Activated CD4-positive, alpha-beta T cell treated with anti-CD3 and anti-CD28 coated beads for 36 hours (primary cell): ENCODE results near the gene OXTR. TPM values are rescaled to one million over a fixed set of nuclear protein-coding genes. Genes with fewer than 3 reads are reported as not detected.
A peak's percentile ranks its signal among the peaks of the same experiment; 100 is the strongest.

ENCODE experiments used
- ATAC-seq: fragments of 200-7000 bp; cut with Tn5 transposase; one replicate; pipeline ENCODE4 v1.10.0; 2021; ENCODE audit warnings: mild to moderate bottlenecking, moderate library complexity
- CTCF ChIA-PET: fragments of 350-600 bp; sonication (Branson Sonifier 250); formaldehyde crosslinking; loops from one replicate; lab custom pipeline; 2021; ENCODE audit warnings: antibody characterized with exemption; lab: Charles Lee
- POLR2A ChIA-PET: fragments of 350-600 bp; sonication (Branson Sonifier 250); formaldehyde crosslinking; loops from one replicate; lab custom pipeline; 2021; ENCODE audit warnings: antibody characterized with exemption, inconsistent platforms; lab: Charles Lee
- DNase-seq: peaks from one replicate; pipeline ENCODE4 v3.0.0-alpha.2; 2020
- H3K27ac Mint-ChIP-seq: one replicate; pipeline ENCODE4 v1.8.0; 2021; ENCODE audit warnings: mixed read lengths
- H3K27me3 Mint-ChIP-seq: one replicate; pipeline ENCODE4 v1.8.0; 2021; ENCODE audit warnings: mixed read lengths
- H3K36me3 Mint-ChIP-seq: one replicate; pipeline ENCODE4 v1.8.0; 2021; ENCODE audit warnings: low read depth, mixed read lengths
- H3K4me1 Mint-ChIP-seq: one replicate; pipeline ENCODE4 v1.8.0; 2021; ENCODE audit warnings: mixed read lengths
- H3K4me3 Mint-ChIP-seq: one replicate; pipeline ENCODE4 v1.8.0; 2021; ENCODE audit warnings: mild to moderate bottlenecking, moderate library complexity, mixed read lengths
- H3K9me3 Mint-ChIP-seq: one replicate; pipeline ENCODE4 v1.8.0; 2021; ENCODE audit warnings: low read depth, mixed read lengths
- intact Hi-C, 2 experiments: fragments of 100-400 bp; cut with DNase I in 1 of 2; cut with micrococcal nuclease in 1 of 2; formaldehyde crosslinking; loops; one replicate each; pipeline versions ENCODE4 v1.14.2 to v1.15.1; 2022 to 2024; cut with DNase I, micrococcal nuclease
- total RNA-seq, 2 experiments: library from RNA; stranded (reverse); gene quantifications; one replicate each; pipeline ENCODE4 v1.2.3, GENCODE V29; 2021

Gene OXTR
- total RNA-seq, 2 experiments from 2014 or later = 0.70 to 0.91 TPM

DNA sequence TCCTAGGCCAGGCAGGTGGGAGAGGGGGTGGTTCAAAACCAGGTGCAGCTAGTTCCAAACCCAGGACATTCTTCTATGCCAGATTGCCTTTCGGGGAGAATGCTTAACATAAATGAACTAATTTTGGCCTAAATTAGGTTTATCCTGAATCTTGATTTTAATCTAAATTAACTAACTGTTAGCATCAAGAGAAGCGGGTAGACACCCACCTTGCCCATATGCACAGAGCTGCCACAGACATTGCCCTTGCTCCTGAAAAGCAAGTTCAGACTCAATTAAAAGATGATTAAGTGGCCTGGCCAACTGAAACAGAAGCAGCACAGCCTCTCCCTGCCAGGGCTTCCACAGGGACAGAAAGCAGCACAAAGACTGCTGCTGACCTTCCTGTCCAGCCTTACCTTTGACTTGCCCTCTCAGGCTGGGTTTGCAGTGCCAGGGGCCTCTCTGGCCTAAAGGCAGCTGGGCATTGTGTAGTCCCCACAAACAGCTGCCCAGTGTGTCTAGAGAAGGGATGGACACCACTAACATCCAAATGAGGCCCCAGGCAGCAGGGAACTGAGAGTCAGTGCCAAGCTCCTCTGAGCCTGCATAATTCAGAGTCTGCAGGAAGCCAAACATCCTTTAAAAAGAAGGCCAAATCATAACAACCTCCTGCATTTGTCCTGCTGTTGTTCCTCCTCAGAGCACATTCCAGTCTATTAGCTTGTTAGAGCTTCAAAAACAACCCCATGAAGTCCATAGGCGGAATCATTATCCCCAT is 15.4 kb upstream of the OXTR start:
- intact Hi-C loops = no loop called here
- H3K27me3 Mint-ChIP-seq = no peaks in the 10 kb centered on the region
- ATAC-seq (no peak), DNase-seq (no peak)
- ChIA-PET POLR2A (no interaction called here), CTCF (interaction anchor here (0.7 to 1.1 kb wide), 2 partner anchors 11 to 1057 kb away, joined by 3 read pairs; no protein-coding TSS in a partner anchor)
- H3K4me3 Mint-ChIP-seq = no peak overlapping the region
- H3K36me3 Mint-ChIP-seq = no peaks in the 10 kb centered on the region
- peaks cover 8% of the 10 kb centered on the region for H3K9me3 Mint-ChIP-seq
- H3K27ac Mint-ChIP-seq = no peak overlapping the region
- H3K4me1 Mint-ChIP-seq = no peaks in the 10 kb centered on the region

DNA sequence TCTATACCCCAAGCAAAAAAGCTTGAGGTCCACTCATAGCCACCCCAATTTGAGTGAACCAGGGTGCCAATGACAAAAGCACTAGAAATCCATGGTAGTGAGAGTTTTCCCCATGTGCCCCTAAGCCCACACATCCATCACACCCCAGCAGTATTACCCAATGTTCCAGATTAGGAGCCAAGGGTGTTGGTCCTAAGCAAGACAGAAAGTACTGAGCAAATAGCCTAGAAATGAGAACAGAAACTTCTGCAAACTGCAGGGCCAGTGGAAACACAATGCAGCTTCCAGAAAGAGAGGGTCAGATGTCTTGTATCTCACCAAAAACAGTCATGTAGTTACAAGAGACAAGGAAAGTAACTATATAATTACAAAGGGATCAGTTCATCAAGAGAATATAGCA is 10.9 kb upstream of the OXTR start:
- Mint-ChIP-seq H3K36me3 (no peaks in the 10 kb centered on the region), H3K4me3 (no peak overlapping the region), H3K27ac (no peak overlapping the region), H3K9me3 (no peaks in the 10 kb centered on the region), H3K27me3 (peaks cover 11% of the 10 kb centered on the region), H3K4me1 (no peaks in the 10 kb centered on the region)
- ChIA-PET POLR2A (no interaction called here), CTCF (interaction anchor here (1.3 to 2.1 kb wide), 2 partner anchors 11 to 18 kb away, joined by 3 to 12 read pairs; partner anchors contain the start of gene OXTR)
- DNase-seq (no peak), ATAC-seq (no peak)
- intact Hi-C loops = no loop called here

DNA sequence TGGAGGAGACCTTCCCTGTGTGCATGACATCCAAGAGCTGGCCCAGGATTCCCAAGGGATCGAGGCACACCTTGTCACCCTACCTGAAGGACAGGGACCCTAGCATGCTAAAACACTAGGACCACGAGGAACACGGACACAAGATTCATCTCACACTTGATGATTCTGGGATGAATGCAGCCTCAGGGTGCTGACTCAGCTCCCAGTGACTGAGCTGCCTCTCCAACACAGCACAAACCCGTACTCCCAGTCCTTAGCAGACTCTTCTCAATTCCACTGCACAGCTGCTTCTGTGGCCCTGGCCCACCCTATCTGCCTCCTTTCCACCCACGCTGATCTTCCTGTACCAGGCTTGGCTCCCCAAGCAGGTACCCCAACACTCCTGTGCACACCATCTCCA is 9.1 kb upstream of the OXTR start:
- intact Hi-C loops = no loop called here
- ATAC-seq = no peak
- Mint-ChIP-seq H3K27me3 (peaks cover 12% of the 10 kb centered on the region), H3K27ac (no peak overlapping the region), H3K4me3 (no peak overlapping the region), H3K4me1 (no peaks in the 10 kb centered on the region), H3K9me3 (no peaks in the 10 kb centered on the region), H3K36me3 (no peaks in the 10 kb centered on the region)
- no peak for DNase-seq
- ChIA-PET POLR2A (no interaction called here), CTCF (interaction anchor here (0.6 to 1.4 kb wide), 2 partner anchors 9 to 77 kb away, joined by 5 to 6 read pairs; partner anchors contain the start of gene OXTR)

DNA sequence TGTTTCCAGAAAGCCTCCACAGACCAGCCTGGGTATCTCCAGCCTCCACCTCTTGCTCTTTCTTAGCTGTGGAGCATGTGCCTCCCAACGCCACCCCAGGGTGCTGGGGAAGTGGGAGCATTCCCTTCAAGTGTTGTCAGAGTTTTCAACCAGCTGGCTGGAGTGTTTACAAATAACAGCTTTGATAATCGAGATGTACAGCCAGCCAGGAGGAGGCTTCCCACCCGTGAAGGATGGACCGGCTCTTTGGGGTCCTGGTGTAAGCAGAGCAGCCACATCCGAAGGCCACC is 8.5 kb upstream of the OXTR start:
- DNase-seq = no peak

DNA sequence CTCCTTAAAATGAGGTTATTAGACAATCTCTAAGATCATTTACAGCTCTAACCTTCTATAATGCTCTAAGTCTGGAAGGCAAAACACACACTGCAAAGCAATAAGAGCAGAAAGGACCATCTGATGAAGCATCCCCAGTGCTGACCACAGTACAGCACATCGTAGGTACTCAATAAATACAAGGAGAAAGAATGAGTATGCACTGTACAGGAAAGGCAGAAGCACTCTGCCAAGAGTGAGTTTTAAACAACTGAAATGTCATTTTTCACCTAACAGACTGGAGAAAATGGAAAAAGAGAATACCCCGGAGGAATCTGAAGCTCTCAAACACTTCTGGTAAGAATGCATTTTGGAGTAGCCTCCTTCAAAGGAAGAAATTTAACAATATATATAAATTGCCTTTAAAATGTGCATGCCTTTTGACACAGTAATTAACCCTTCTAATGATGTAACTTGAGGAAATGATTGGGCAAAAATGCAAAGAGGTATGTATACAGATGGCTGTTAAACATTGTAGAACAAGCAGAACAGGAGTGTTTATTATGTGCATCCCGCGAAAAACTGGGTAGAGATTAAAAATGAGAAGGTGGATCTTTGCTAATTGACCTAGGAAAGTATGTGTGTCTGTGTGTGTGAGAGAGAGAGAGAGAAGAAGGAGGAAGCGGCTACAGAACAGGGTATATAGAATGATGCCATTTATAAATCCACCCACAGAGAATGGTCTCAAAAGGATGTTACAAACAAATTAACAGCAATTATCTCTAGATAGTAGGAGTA is 8.0 kb upstream of the OXTR start:
- Mint-ChIP-seq H3K36me3 (no peaks in the 10 kb centered on the region), H3K27ac (no peak overlapping the region), H3K27me3 (peaks cover 13% of the 10 kb centered on the region), H3K4me1 (no peaks in the 10 kb centered on the region), H3K9me3 (no peaks in the 10 kb centered on the region), H3K4me3 (no peak overlapping the region)
- DNase-seq (no peak), ATAC-seq (no peak)
- CTCF ChIA-PET = no interaction called here
- POLR2A ChIA-PET = no interaction called here
- intact Hi-C loops = no loop called here

More for the DNA sequence above, 8.5 kb upstream of the OXTR start:
- ChIA-PET POLR2A (no interaction called here), CTCF (interaction anchor here (0.6 to 1.4 kb wide), 2 partner anchors 8 to 77 kb away, joined by 5 to 6 read pairs; partner anchors contain the start of gene OXTR)
- intact Hi-C loops = no loop called here
- H3K4me3 Mint-ChIP-seq = no peak overlapping the region
- no peaks in the 10 kb centered on the region for H3K36me3 Mint-ChIP-seq
- no peak for ATAC-seq
- no peak overlapping the region for H3K27ac Mint-ChIP-seq
- peaks cover 13% of the 10 kb centered on the region for H3K27me3 Mint-ChIP-seq
- H3K4me1 Mint-ChIP-seq = no peaks in the 10 kb centered on the region
- H3K9me3 Mint-ChIP-seq = no peaks in the 10 kb centered on the region

DNA sequence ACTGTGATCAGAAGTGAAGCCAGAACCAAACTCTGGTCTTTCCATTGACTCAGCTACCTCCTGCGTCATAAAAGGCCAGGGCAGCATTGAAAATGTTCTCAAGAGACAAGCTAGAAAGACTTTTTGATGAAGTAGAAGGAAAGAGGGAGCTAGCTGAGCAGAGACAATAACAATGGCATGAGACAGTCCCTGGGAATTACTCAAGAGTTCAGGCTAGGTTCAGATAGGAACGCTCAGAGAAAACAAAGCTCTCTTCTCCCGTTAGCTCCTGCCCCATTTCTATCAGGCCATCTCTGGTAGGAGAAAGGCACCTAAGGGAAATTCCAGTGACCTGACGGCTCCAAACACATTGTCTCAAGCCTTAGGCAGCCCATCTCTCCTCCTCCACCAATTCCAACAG is 7.0 kb upstream of the OXTR start:
- intact Hi-C loops = no loop called here
- Mint-ChIP-seq H3K36me3 (no peaks in the 10 kb centered on the region), H3K27ac (no peak overlapping the region), H3K4me3 (no peak overlapping the region), H3K9me3 (no peaks in the 10 kb centered on the region), H3K4me1 (no peaks in the 10 kb centered on the region), H3K27me3 (peaks cover 17% of the 10 kb centered on the region)
- ChIA-PET CTCF (no interaction called here), POLR2A (no interaction called here)
- ATAC-seq (no peak), DNase-seq (no peak)

GRCh38 chr3:8775602-8776001 is 6.2 kb upstream of the OXTR start:
- Mint-ChIP-seq H3K4me3 (no peak overlapping the region), H3K36me3 (no peaks in the 10 kb centered on the region), H3K27ac (no peak overlapping the region), H3K4me1 (no peaks in the 10 kb centered on the region), H3K9me3 (no peaks in the 10 kb centered on the region), H3K27me3 (peaks cover 21% of the 10 kb centered on the region)
- intact Hi-C loops = no loop called here
- ChIA-PET CTCF (no interaction called here), POLR2A (no interaction called here)
- DNase-seq (no peak), ATAC-seq (no peak)

DNA sequence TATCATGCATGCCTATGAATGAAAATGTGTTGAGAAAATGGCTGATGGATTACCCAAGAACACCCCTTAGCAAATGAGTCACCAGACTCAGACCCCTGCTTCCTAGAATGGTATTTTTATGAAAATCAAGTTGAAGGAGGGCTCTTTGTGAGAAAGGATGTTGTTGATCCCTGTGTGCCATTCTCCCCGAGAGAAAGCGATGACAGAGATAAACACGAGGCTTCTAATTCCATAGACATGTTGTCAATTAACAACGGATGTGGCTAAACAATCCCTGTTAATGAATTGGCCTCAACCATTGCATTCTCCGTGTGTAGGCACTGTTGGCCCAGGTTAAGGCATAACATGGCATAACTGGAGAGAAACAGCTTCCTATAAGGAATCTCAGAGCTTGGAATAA is 5.8 kb upstream of the OXTR start:
- Mint-ChIP-seq H3K4me3 (no peak overlapping the region), H3K27me3 (peaks cover 26% of the 10 kb centered on the region), H3K27ac (no peak overlapping the region), H3K4me1 (no peaks in the 10 kb centered on the region), H3K9me3 (no peaks in the 10 kb centered on the region), H3K36me3 (no peaks in the 10 kb centered on the region)
- ATAC-seq (no peak), DNase-seq (no peak)
- ChIA-PET POLR2A (no interaction called here), CTCF (no interaction called here)
- intact Hi-C loops = no loop called here

DNA sequence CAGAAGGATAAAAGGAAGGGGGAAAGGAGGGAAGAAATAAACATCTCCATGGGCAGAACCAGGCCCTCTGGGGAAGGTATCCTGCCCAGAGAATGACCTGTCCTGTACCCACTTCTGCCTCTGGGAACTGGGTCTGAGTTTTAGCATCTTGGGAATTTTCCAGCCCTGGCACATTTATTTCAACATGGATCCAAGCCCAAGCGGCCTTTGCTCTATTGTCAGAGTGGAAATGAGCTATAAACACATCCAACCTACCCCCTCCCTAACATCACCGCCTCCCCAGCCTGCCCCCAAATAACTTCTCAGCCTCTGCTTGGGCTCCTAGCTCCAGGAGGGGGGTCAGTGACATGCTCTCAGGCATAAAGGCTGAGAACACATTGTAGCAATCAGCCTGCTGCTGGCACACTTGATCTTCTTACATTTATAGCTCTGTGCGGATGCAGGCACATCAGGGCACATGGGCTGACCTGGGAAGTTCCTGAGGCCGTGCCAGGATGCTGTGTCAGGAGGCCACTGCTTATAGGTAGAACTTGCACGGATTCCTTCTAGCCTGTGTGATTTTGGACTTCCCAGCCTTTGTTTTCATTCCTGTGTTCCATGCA is 4.6 kb upstream of the OXTR start:
- ATAC-seq (no peak), DNase-seq (no peak)
- Mint-ChIP-seq H3K36me3 (no peaks in the 10 kb centered on the region), H3K9me3 (no peaks in the 10 kb centered on the region), H3K4me3 (no peak overlapping the region), H3K27me3 (peaks cover 34% of the 10 kb centered on the region), H3K27ac (no peak overlapping the region), H3K4me1 (peaks cover 6% of the 10 kb centered on the region)
- POLR2A ChIA-PET = no interaction called here
- CTCF ChIA-PET = no interaction called here
- intact Hi-C loops = no loop called here

DNA sequence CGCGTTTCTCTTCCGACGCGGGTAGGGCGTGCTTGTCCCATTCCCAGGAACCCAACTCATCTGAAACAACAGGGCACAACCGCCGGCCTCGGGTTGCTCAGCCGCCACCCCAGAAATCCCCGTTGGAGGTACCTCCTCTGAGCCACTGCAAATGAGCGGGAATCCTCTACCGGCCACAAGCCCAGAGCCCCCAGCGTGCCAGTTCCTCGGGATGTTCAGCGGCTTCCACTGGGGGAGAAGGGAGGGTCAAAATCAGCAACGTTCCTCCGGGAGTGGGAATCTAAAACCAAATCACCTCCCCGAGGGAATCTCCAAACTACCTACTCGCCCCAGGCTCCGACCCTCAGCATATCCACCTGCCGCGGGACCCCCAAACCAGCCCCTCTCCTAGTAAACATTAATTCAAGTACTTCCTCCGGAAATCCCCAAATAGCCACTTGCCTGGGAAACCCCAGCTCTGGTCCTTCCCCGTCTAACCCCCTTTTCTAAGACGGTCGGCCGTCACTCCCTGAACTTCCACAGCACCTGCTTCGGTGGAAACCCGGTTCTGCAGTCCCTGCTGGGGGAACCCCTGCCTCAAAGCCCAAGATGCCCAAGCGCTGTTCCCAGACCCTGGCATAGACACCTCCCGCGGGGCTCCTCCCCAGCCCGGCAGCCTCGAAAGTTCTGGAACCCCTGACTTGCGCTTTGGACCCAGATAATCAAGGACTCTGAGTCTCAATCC is 887 bp downstream of the OXTR start:
- H3K4me3 Mint-ChIP-seq = peak overlapping the region; percentile 30
- ChIA-PET CTCF (interaction anchor here (0.5 to 2.0 kb wide), 9 partner anchors 12 to 338 kb away, joined by 3 to 12 read pairs (median 4); no protein-coding TSS in a partner anchor), POLR2A (no interaction called here)
- H3K27ac Mint-ChIP-seq = no peak overlapping the region
- peaks cover 12% of the 10 kb centered on the region for H3K4me1 Mint-ChIP-seq
- intact Hi-C loops = loop anchor here in 1 of 2 experiments (5.0 kb wide), 1 partner anchor 534 kb away; no protein-coding TSS in a partner anchor
- H3K9me3 Mint-ChIP-seq = no peaks in the 10 kb centered on the region
- peaks cover 39% of the 10 kb centered on the region for H3K27me3 Mint-ChIP-seq
- H3K36me3 Mint-ChIP-seq = no peaks in the 10 kb centered on the region
- DNase-seq (peak; percentile 8), ATAC-seq (no peak)
